Renal cortical epithelial cell (primary cell): ENCODE data around the gene EIF2B2. TPM values are rescaled to one million over a fixed set of nuclear protein-coding genes. Genes with fewer than 3 reads are reported as not detected.

Experiments
- DNase-seq: peaks from one replicate; pipeline ENCODE4 v3.0.0-alpha.2; 2011; ENCODE audit warnings: low read depth
- total RNA-seq: library from RNA; depleted of rRNA; stranded (reverse); fragments of >200 nt; gene quantifications from 2 replicates; pipeline ENCODE4 v1.2.3, GENCODE V29; 2014

Gene EIF2B2
- total RNA-seq, 1 donor from 2014 or later, result 54.4 TPM

GRCh38 chr14:75044322-75044721 is 41.6 kb downstream of the EIF2B2 start:
- DNase-seq, result peak; percentile 68

DNA sequence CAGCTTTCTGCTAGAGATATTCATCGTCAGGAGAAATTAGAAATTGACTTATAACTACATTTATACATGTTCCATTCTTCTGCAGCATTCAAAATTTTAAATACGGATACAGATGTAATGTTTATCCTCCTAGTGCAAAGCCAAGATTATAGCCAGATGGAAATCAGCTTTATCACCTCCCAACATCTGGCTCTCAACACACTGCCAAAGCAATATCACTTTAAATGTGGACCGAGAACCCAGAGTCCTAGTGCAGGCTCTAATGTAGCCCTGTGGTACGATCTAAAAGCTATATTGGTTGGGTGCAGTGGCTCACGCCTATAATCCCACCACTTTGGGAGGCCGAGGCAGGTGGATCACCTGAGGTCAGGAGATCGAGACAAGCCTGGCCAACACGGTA is 42.0 kb downstream of the EIF2B2 start:
- DNase-seq, result no peak

GRCh38 chr14:75046275-75046674 is 43.6 kb downstream of the EIF2B2 start:
- no peak for DNase-seq

DNA sequence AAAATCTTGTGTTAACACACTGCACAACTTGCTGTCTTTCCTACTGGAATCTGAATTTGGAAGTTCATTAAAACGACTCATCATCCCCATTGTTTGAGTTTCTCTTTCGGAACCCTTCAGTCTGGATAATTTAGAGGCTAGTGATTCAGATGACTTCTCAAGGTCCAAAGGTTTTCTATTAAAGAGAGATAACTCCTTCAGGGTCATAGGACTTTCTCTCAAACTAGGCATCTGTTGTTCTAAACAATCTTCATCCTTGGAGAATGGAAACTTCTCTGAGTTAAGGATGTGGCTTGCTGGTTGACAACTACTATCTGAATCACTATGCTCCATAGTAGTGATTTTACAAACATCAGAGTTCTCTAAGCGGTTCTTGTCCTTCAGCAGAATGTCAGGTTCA is 44.2 kb downstream of the EIF2B2 start:
- DNase-seq, result peak; percentile 37

DNA sequence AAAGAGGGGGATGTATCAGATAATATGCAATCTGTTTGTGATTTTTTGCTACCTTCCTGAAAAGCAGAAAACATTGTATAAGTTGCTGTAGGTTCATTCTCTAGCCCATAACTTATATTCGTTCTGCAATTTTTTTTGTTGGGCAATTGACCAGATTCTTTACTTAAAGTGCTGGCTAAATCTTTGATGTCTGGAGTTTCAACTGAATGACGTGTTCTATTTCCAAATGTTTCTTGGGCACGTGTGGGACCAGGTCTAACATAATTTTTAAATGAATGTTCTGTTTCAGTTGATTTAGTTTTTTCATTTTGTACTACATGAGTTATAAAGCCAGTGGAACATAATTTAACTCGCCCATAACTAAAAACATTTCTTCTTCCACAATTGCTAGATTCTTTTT is 44.8 kb downstream of the EIF2B2 start:
- DNase-seq, result no peak

DNA sequence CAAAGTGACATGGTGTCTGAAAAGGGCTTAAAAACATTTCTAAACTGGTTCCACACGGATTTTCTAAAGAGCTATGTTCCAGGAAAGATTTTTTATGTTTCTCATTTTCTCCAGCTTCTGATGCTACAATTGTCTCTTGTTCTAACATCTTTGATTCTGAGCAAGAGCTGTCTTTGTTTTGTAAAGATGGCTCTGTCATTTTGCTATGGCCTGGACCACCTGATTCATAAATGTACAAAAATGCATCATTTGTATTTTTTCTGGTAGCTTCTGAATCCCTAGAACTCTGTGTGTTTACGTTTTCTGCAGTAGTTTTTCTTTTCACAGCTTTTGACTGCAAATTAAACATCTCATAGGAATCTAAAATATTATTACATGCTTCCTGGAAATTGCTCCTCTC is 45.4 kb downstream of the EIF2B2 start:
- DNase-seq, result no peak

GRCh38 chr14:75049136-75049535 is 46.4 kb downstream of the EIF2B2 start:
- DNase-seq, result no peak

DNA sequence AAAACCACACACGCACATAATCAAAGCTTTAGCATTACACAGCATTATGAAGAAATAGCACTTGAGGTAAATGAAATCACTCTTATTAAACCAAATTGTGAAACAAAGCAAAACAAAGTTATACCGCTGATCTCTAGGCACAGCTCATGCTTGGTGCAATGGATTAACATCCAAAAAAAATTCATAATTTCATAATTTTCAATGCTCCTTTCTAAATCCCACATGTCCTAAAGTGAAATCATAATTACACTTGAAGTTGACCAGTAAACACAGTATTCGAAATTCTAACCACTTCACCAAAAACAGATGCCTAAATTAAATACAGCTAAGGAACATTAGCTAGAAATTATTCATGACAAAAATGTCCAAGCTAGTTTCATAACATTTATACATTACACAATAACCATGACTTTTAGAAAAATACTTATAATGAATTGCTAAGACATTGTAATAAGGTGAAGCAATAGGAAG is 47.0 kb downstream of the EIF2B2 start:
- no peak for DNase-seq

- DNase-seq, result peak; percentile 37
Observed at GRCh38 chr14:75050852-75051555, 48.3 kb downstream of the EIF2B2 start, which contains the start of gene MLH3. TSS of gene MLH3 (minus strand) at chr14:75051467. CDS start at chr14:75049655, 1,812 bp downstream.

GRCh38 chr14:75051556-75051899 is 48.8 kb downstream of the EIF2B2 start:
- DNase-seq, result peak; percentile 85

GRCh38 chr14:75053396-75054291 is 50.9 kb downstream of the EIF2B2 start:
- no peak for DNase-seq

DNA sequence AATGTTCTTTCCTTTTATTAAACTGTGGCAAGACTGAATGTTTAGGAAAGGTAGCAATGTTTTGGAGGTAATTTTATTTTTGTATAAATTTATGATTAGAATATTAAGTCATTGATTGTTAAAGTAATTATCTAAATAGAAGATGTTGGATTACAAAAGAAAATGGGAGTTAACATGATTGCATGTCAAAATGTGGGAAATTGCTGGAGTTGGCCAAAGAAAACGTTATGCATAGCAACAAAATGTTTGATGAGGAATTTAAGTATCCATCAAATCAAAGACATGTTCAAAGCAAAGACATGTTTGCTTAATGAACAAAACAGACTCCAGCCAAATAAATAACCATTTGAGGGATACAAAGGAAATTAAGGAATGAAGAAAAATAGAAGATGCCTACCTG is 51.7 kb downstream of the EIF2B2 start:
- no peak for DNase-seq

DNA sequence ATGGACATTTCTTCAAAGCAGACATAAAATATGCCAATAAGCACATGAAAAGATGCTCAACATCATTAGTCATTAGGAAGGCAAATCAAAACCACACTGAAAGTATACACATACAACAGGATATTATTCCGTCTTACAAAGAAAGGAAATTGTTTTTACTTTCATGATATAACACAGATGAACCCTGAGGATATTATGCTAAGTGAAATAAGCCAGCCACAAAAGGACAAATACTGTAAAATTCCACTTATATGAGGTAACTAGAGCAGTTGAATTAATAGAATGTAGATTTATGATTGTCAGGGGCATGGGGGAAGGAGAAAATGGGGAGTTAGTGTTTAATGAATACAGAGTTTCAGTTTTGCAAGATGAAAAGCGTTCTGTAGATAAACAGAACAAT is 56.9 kb downstream of the EIF2B2 start:
- peak; percentile 22 for DNase-seq

DNA sequence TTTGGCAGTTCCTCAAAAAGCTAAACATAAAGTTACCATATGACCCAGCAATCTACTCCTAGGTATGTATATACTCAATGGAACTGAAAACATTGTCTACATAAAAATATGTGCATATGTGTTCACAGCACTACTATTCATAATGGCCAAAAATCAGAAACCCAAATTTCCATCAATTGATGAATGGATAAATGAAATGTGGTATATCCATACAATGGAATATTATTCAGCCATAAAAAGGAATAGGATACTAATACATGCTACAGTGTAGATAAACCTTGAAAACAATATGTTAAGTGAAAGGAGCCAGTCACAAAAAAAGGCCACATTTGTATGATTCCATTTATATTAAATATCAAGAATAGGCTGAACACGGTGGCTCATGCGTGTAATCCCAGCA is 57.7 kb downstream of the EIF2B2 start:
- no peak for DNase-seq

Other genes starting within 250 kb of the EIF2B2 start
- gene YLPM1, start 239.6 kb upstream of the EIF2B2 start, total RNA-seq, result 12.3 and 76.1 TPM in 2 replicates
- not detected in 2 replicates for gene PROX2, start 126.8 kb upstream of the EIF2B2 start, total RNA-seq
- 76.4 and 126 TPM in 2 replicates for gene DLST, start 121.0 kb upstream of the EIF2B2 start, total RNA-seq
- 7.9 and 17.7 TPM in 2 replicates for gene RPS6KL1, start 79.7 kb upstream of the EIF2B2 start, total RNA-seq
- gene PGF, start 47.3 kb upstream of the EIF2B2 start, total RNA-seq, result 0.35 and 0.69 TPM in 2 replicates
- gene MLH3, start 48.5 kb downstream of the EIF2B2 start, total RNA-seq, result 18.8 and 35.8 TPM in 2 replicates
- 6.9 and 8.3 TPM in 2 replicates for gene ACYP1, start 61.1 kb downstream of the EIF2B2 start, total RNA-seq
- gene ZC2HC1C, start 66.7 kb downstream of the EIF2B2 start, total RNA-seq, result 1.6 and 4.7 TPM in 2 replicates
- 20.1 and 81.5 TPM in 2 replicates for gene NEK9, start 124.1 kb downstream of the EIF2B2 start, total RNA-seq
- 304 and 361 TPM in 2 replicates for gene TMED10, start 173.7 kb downstream of the EIF2B2 start, total RNA-seq